ENCODE data around the gene COL4A1. TPM values are rescaled to one million over a fixed set of nuclear protein-coding genes. Genes with fewer than 3 reads are reported as not detected.

The COL4A1 gene
- total RNA-seq, 1 experiment from 2014 or later = 0.12 TPM

GRCh38 chr13:110262508-110263291 is 44.3 kb downstream of the COL4A1 start:
- Mint-ChIP-seq H3K27me3 (ENCODE audit: unreplicated experiment) (no peaks in the 10 kb centered on the region), H3K4me3 (ENCODE audit: low read depth, unreplicated experiment) (no peak overlapping the region), H3K36me3 (ENCODE audit: insufficient read depth, unreplicated experiment) (no peaks in the 10 kb centered on the region), H3K27ac (ENCODE audit: unreplicated experiment) (no peak overlapping the region), H3K9me3 (ENCODE audit: low read depth, unreplicated experiment) (peaks cover 2% of the 10 kb centered on the region), H3K4me1 (ENCODE audit: low read depth, unreplicated experiment) (peaks cover 8% of the 10 kb centered on the region)
- TF ChIP-seq CTCF (IDR thresholded peaks at IDR 0.05; ENCODE audit: unreplicated experiment) = no peak
- no TSS peak for BruUV-seq (replicated peaks)
- intact Hi-C loops (cut with micrococcal nuclease; ENCODE audit: unreplicated experiment) = no loop called here
- CTCF ChIA-PET = no interaction called here
- DNase-seq = no peak

DNA sequence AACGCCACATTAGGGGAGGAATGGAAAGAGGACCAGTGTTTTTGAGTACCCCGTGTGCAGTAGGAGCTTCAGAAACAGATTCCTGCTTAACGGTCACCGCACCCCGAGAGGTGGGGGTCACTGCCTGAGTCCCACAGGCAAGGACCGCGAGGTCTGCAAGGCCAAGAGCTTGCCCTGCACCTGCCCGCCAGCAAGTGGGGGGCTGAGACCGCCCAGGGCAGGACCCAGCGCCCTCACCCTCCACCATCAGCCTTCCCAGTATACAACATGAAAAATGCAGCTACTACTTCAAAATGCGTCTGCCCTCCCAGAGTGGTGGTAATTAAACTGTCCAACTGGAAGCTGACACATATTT is 44.9 kb downstream of the COL4A1 start:
- Mint-ChIP-seq H3K36me3 (ENCODE audit: insufficient read depth, unreplicated experiment) (no peaks in the 10 kb centered on the region), H3K27me3 (ENCODE audit: unreplicated experiment) (no peaks in the 10 kb centered on the region), H3K4me3 (ENCODE audit: low read depth, unreplicated experiment) (no peak overlapping the region), H3K4me1 (ENCODE audit: low read depth, unreplicated experiment) (peaks cover 8% of the 10 kb centered on the region), H3K27ac (ENCODE audit: unreplicated experiment) (no peak overlapping the region), H3K9me3 (ENCODE audit: low read depth, unreplicated experiment) (peaks cover 2% of the 10 kb centered on the region)
- no peak for TF ChIP-seq CTCF (IDR thresholded peaks at IDR 0.05; ENCODE audit: unreplicated experiment)
- no TSS peak for BruUV-seq (replicated peaks)
- CTCF ChIA-PET = no interaction called here
- intact Hi-C loops (cut with micrococcal nuclease; ENCODE audit: unreplicated experiment) = no loop called here
- no peak for DNase-seq

GRCh38 chr13:110261166-110262081 is 45.5 kb downstream of the COL4A1 start:
- CTCF ChIA-PET = no interaction called here
- Mint-ChIP-seq H3K27me3 (ENCODE audit: unreplicated experiment) (no peaks in the 10 kb centered on the region), H3K9me3 (ENCODE audit: low read depth, unreplicated experiment) (peaks cover 2% of the 10 kb centered on the region), H3K27ac (ENCODE audit: unreplicated experiment) (no peak overlapping the region), H3K4me3 (ENCODE audit: low read depth, unreplicated experiment) (no peak overlapping the region), H3K4me1 (ENCODE audit: low read depth, unreplicated experiment) (peaks cover 8% of the 10 kb centered on the region), H3K36me3 (ENCODE audit: insufficient read depth, unreplicated experiment) (no peaks in the 10 kb centered on the region)
- intact Hi-C loops (cut with micrococcal nuclease; ENCODE audit: unreplicated experiment) = no loop called here
- no peak for TF ChIP-seq CTCF (IDR thresholded peaks at IDR 0.05; ENCODE audit: unreplicated experiment)
- peak; percentile 6 for DNase-seq
- BruUV-seq (replicated peaks) = no TSS peak

DNA sequence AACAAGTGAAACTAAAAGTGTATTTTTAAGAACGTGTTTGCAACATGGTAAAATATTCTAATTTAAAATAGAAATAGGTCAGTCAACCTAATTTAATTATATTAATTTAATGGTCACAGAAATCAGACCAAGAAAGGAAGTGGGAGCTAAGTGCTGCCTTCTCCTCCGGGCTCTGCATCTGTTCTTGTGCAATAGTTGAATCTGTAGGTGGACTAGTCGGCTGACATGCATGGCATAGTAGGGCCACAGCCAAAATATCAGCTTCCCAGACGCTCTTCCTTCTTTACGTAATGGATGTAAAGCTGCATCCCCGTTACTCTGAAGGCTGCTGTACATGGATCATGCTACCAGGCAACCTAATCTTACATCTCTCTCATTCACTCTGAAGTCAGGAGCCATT is 47.3 kb downstream of the COL4A1 start:
- intact Hi-C loops (cut with micrococcal nuclease; ENCODE audit: unreplicated experiment) = no loop called here
- no TSS peak for BruUV-seq (replicated peaks)
- CTCF ChIA-PET = no interaction called here
- H3K36me3 Mint-ChIP-seq (ENCODE audit: insufficient read depth, unreplicated experiment) = no peaks in the 10 kb centered on the region
- no peaks in the 10 kb centered on the region for H3K27me3 Mint-ChIP-seq (ENCODE audit: unreplicated experiment)
- H3K27ac Mint-ChIP-seq (ENCODE audit: unreplicated experiment) = no peak overlapping the region
- H3K4me1 Mint-ChIP-seq (ENCODE audit: low read depth, unreplicated experiment) = peaks cover 4% of the 10 kb centered on the region
- TF ChIP-seq CTCF (IDR thresholded peaks at IDR 0.05; ENCODE audit: unreplicated experiment) = no peak
- H3K9me3 Mint-ChIP-seq (ENCODE audit: low read depth, unreplicated experiment) = peaks cover 2% of the 10 kb centered on the region
- H3K4me3 Mint-ChIP-seq (ENCODE audit: low read depth, unreplicated experiment) = no peak overlapping the region
- no peak for DNase-seq

All from Calu3 (cell line).